ENCODE data around the gene UBR4.

Gene UBR4

DNA sequence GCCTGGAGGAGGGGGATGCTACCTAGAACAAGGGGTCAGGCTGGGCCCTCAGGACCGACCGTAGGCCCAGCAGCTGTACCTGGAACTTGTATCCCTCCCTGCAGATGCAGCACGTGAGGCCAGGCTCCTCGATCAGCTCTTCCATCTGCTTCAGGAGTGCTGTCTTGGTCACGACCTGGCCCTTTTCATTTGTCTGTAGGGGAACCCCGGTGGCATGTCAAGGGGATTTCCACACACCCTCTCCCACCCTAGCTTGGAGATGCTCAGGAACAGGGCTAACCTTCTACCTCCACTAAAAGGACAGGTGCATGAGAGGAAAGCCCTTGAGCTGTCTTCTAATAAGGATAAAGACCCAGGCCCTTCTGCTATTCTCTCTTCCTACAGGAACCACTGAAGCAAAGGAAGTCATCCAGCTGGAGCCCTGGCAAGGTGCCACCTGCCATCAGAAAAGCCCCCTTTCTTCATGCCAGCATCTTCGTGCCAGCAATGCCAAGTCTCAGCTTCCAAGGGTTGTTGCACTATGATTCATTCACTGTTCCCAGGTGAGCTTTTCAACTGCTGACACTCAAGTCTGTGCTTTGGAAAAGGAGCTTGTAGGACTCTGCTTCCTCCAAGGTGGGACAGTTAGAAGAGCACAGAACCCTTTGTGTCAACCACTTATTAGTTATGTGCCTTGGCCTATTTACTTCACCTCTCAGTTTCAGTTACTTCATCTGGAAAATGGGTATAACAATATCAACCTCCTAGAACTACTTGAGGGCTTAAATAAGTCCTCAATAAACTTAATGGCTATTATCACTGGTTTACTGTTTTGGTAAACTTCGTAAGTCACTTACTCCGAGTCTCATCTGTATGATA lies 122.1 kb downstream of the UBR4 start:
- DNase-seq = no peak

- DNase-seq = no peak
These were observed 122.9 kb downstream of the UBR4 start for GRCh38 chr1:19087017-19087736.

DNA sequence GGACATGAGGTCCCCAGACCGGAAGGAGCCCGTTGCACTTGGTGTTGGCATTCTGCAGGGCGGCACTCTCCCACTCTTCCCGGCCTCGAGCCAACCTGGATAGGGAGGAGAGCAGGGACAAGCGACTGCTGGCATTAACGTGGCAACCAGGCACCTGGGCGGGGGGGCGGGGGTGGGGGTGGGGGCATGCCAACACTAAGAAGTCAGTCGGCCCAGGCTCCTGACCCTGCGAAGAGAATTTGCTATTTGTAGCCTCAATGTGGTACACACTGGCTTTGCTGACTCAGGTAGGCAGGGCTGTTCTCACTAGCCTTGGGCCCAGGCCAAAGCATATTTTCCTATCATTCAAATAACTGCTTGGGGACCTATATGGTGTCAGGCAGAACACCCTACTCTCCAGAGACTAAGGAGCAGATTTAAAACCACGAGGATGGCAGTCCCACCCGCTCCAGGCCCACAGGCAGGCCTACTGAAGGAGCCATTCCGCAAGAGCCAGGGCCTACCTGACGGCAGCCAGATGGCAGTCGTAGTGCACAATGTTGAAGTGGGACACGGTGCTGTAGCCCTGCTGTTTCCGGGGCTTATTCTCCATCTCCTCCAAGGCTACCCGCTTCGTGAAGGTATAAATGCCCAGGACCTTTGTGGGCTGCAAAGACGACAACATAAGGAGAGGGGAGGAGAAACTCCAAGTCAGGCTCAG lies 123.7 kb downstream of the UBR4 start:
- no peak for DNase-seq

GRCh38 chr1:19084206-19084738 lies 125.8 kb downstream of the UBR4 start:
- DNase-seq = no peak

DNA sequence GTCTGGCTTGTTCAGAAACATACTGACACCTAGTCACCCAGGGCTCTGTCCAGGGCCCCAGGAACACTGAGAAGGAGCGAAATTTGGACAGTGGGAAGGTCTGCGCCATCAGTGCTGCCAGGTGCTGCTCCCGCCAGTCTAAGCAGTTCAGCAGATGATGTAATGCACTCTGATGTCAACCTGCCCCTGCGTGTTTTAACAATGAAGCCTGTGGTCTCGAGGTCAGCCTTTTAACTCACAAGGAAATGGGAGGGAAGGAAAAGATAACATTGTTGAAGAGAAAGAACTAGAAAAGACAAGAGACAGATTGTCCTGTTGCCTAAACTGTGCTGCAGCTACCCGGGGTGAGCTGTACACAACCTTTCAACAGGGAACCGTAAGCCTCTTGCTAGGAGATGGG lies 127.0 kb downstream of the UBR4 start:
- no peak for DNase-seq

- no peak for DNase-seq
These were observed 128.7 kb downstream of the UBR4 start for GRCh38 chr1:19081218-19081893.

GRCh38 chr1:19080721-19081120 lies 129.3 kb downstream of the UBR4 start:
- DNase-seq = no peak

GRCh38 chr1:19079541-19080472 lies 130.3 kb downstream of the UBR4 start:
- DNase-seq = no peak

- DNase-seq = no peak
These were observed 131.5 kb downstream of the UBR4 start for GRCh38 chr1:19078536-19078935.

- no peak for DNase-seq
These were observed 133.0 kb downstream of the UBR4 start for GRCh38 chr1:19076841-19077616.

GRCh38 chr1:19074902-19075721 lies 135.0 kb downstream of the UBR4 start:
- DNase-seq = no peak

DNA sequence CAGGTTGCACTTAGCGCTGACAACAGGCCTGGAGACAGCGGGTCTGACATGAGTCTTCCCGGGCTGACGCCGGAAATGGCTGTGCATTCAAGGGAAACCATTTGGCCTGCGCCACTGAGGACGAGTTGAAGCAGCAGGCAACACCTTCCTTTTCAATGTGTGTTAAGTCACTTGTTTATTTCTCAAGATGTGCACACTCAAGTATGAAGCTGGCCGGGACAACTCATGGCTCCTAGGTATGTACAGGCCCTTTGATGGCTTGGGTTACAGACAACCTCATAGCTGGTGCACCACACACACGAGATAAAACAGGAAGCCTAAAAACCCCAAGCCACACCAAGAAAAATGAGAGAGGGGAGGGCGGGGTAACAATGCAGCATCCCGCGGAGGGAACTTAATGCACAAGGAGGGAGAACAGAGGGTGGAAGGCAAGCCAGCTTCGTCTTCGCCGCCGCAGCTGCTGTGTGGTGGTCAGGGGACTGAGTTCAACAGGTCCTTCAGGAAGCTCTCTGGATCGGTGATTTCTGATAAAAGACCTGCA lies 135.6 kb downstream of the UBR4 start:
- DNase-seq = no peak

GRCh38 chr1:19073311-19074186 lies 136.5 kb downstream of the UBR4 start:
- DNase-seq = no peak

GRCh38 chr1:19072285-19072981 lies 137.6 kb downstream of the UBR4 start:
- no peak for DNase-seq

GRCh38 chr1:19071674-19072281 lies 138.3 kb downstream of the UBR4 start:
- no peak for DNase-seq

DNA sequence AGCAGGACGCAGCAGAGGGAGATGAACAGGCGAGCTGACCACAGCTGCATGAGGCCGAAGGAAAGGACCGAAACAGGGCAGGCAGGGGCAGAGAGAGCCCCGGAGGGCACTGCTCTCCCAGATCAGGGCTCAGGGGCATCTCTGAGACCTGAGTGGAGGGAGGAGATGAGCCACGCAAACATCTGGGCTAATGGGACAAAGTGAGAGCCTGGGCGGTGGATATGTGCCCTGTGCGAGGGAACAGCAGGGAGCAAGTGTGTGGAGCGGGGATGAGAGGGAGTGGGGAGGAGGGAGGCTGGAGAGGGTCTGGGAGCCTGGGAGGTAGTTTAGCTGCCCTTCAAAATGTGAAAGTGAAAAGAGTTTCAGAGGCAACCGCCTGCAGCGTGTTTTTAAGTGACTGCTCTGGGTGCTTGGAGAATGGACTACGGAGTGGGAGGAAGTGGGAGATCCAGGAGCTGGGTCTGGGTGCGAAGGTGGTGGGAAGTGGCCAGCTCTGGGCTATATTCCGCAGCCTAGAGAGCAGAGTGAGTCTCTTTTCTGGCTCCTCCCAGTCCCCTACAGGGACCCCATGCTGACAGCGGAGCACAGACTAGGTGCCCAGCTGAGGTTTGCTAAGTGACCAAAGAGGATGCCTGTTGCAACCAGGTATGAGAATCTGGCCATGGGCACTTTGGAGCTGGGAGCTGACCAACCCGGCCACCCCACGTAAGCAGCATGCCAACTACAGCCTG lies 139.0 kb downstream of the UBR4 start:
- no peak for DNase-seq

GRCh38 chr1:19070197-19070651 lies 139.8 kb downstream of the UBR4 start:
- no peak for DNase-seq
